ENCODE data around the gene PDGFRB. TPM values are rescaled to one million over a fixed set of nuclear protein-coding genes. Genes with fewer than 3 reads are reported as not detected.

PDGFRB gene
- total and polyA plus RNA-seq, 2 of the 8 experiments (the other 6 are each of a cell fraction or from before 2014, with no cell fraction given): 4.2 to 13.7 TPM

DNA sequence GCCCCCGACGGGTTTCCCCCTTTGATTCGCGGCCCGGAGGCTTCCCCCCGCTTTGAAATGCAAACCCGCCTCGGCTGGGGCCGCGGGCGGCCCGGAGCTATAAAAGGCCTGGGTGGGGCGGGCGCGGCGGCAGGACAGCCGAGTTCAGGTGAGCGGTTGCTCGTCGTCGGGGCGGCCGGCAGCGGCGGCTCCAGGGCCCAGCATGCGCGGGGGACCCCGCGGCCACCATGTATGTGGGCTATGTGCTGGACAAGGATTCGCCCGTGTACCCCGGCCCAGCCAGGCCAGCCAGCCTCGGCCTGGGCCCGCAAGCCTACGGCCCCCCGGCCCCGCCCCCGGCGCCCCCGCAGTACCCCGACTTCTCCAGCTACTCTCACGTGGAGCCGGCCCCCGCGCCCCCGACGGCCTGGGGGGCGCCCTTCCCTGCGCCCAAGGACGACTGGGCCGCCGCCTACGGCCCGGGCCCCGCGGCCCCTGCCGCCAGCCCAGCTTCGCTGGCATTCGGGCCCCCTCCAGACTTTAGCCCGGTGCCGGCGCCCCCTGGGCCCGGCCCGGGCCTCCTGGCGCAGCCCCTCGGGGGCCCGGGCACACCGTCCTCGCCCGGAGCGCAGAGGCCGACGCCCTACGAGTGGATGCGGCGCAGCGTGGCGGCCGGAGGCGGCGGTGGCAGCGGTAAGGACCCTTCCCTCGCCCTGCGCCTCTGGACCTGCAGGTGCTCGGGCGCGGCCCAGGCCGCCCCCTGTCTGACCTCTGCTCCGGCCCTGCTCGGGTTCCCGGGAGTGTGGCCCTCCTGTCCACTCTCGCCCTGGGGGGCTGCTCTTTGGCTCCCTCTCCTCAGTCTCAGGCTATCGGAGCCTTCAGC, 11.2 kb upstream of the PDGFRB start, which contains the start of gene CDX1:
Gene CDX1 (plus strand): TSS at position 129 of the 862 bp plus-strand sequence. CDS start 99 bp downstream, at position 228.
- Histone ChIP-seq H3K9me3 (ENCODE audit: insufficient read depth in 2 of 2, low read depth in 1 of 2, low read length in 1 of 2) (no peaks in the 10 kb centered on the region), H3K79me2 (ENCODE audit: control insufficient read depth in 1 of 2, insufficient read depth in 2 of 2, low read length in 2 of 2) (no peaks in the 10 kb centered on the region)
- CTCF ChIA-PET (ENCODE audit: partially characterized antibody): interaction anchor here (0.8 to 15.3 kb wide), 9 partner anchors 8 to 184 kb away, joined by 3 to 372 read pairs (median 3); no protein-coding TSS in a partner anchor
- peak; percentile 24 for TF ChIP-seq KDM4A (IDR thresholded peaks at IDR 0.05; ENCODE audit: low read depth, low read length, severe bottlenecking)
- TF ChIP-seq TAF7 (optimal IDR thresholded peaks at IDR 0.05; ENCODE audit: borderline replicate concordance, low read depth, low read length): no peak
- TF ChIP-seq, protein P1, sequence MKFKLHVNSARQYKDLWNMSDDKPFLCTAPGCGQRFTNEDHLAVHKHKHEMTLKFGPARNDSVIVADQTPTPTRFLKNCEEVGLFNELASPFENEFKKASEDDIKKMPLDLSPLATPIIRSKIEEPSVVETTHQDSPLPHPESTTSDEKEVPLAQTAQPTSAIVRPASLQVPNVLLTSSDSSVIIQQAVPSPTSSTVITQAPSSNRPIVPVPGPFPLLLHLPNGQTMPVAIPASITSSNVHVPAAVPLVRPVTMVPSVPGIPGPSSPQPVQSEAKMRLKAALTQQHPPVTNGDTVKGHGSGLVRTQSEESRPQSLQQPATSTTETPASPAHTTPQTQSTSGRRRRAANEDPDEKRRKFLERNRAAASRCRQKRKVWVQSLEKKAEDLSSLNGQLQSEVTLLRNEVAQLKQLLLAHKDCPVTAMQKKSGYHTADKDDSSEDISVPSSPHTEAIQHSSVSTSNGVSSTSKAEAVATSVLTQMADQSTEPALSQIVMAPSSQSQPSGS (IDR thresholded peaks at IDR 0.05; ENCODE audit: low read length): no peak
- TF ChIP-seq ASH2L (IDR thresholded peaks at IDR 0.05; ENCODE audit: low read length): no peak
- TF ChIP-seq BACH1 (IDR thresholded peaks at IDR 0.05; ENCODE audit: low read length): no peak
- no peak for TF ChIP-seq GABPA (IDR thresholded peaks at IDR 0.05; ENCODE audit: borderline replicate concordance, insufficient read depth, low read length)
- TF ChIP-seq EP300 (IDR thresholded peaks at IDR 0.05; ENCODE audit: borderline replicate concordance in 1 of 2, low read depth in 2 of 2, low read length in 2 of 2): no peak
- TF ChIP-seq RNF2 (IDR thresholded peaks at IDR 0.05; ENCODE audit: borderline replicate concordance, low read depth, low read length, missing control alignments, poor library complexity, severe bottlenecking): no peak
- no peak for TF ChIP-seq PHF8 (conservative IDR thresholded peaks at IDR 0.05; ENCODE audit: low read depth, low read length)

More for the DNA sequence above, 11.2 kb upstream of the PDGFRB start, which contains the start of gene CDX1:
- Histone ChIP-seq H3K4me1 (replicated peaks in 1 of 4; ENCODE audit: control insufficient read depth in 3 of 4, insufficient read depth in 4 of 4, low read length in 3 of 4) (peaks cover 4 to 9% (median 7%) of the 10 kb centered on the region in 4 experiments), H4K5ac (ENCODE audit: insufficient read length, low read depth, low read length) (no peak within 1 kb of the TSS), H3K4me2 (ENCODE audit: insufficient read depth in 1 of 2, low read depth in 2 of 2, low read length in 2 of 2) (peak within 1 kb of the TSS; percentile 26 to 59), H3K18ac (ENCODE audit: extremely low read depth, low read length) (no peak within 1 kb of the TSS), H2BK12ac (ENCODE audit: low read depth, low read length) (no peak within 1 kb of the TSS), H2BK120ac (replicated peaks; ENCODE audit: low read depth, low read length) (no peak within 1 kb of the TSS), H3K23me2 (ENCODE audit: low read depth, low read length) (peaks cover 3% of the 10 kb centered on the region; the same call in 1 of the 2 replicates), H4K20me1 (replicated peaks in 1 of 2; ENCODE audit: control insufficient read depth in 1 of 2, insufficient read depth in 2 of 2, low read length in 2 of 2) (peaks cover 4 to 7% of the 10 kb centered on the region in 2 experiments), H3K23ac (ENCODE audit: insufficient read length) (no peak within 1 kb of the TSS), H3K14ac (ENCODE audit: insufficient read length) (no peak within 1 kb of the TSS), H4K8ac (ENCODE audit: extremely low read depth, insufficient read depth, low read length) (peak within 1 kb of the TSS; percentile 14; the same call in 1 of the 2 replicates), H2BK20ac (ENCODE audit: low read length) (no peak within 1 kb of the TSS), H2AFZ (ENCODE audit: low read length) (no peak within 1 kb of the TSS), H3K4ac (replicated peaks; ENCODE audit: insufficient read length, low read depth, low read length) (no peak within 1 kb of the TSS), H3K4me3 (ENCODE audit: extremely low read depth in 1 of 4, insufficient read depth in 2 of 4, low read depth in 3 of 4, low read length in 4 of 4) (peak within 1 kb of the TSS in 2 of 4 experiments; percentile 10 to 50; a peak in 4 of 8 replicates), H3K27me3 (replicated peaks in 1 of 4; ENCODE audit: control insufficient read depth in 3 of 4, extremely low read depth in 1 of 4, insufficient read depth in 3 of 4, low read length in 3 of 4) (peaks cover 58 to 77% (median 73%) of the 10 kb centered on the region in 4 experiments), H2AK5ac (ENCODE audit: low read depth, low read length) (no peak within 1 kb of the TSS), H4K91ac (replicated peaks; ENCODE audit: insufficient read length, low read length) (no peak within 1 kb of the TSS), H2BK15ac (ENCODE audit: low read length) (no peak within 1 kb of the TSS), H3K9ac (replicated peaks in 1 of 4; ENCODE audit: extremely low read depth in 1 of 4, low read depth in 3 of 4, low read length in 3 of 4) (no peak within 1 kb of the TSS), H3K56ac (replicated peaks; ENCODE audit: insufficient read length, low read depth, low read length) (no peak within 1 kb of the TSS), H3K36me3 (ENCODE audit: control insufficient read depth in 2 of 4, insufficient read depth in 4 of 4, low read length in 3 of 4) (no peaks in the 10 kb centered on the region; a peak in 1 of 8 replicates), H3K79me1 (ENCODE audit: low read depth, low read length) (no peaks in the 10 kb centered on the region), H2BK5ac (ENCODE audit: low read depth, low read length) (no peak within 1 kb of the TSS), H3K27ac (ENCODE audit: low read depth, low read length) (no peak within 1 kb of the TSS)
- WGBS, 2 experiments (ENCODE audit: extremely low coverage in 1 of 2, insufficient coverage in 1 of 2, insufficient read length in 1 of 2, insufficient replicate concordance in 2 of 2, low coverage in 1 of 2, low lambda C conversion rate in 2 of 2, missing lambda C conversion rate in 1 of 2): 15% methylated on average over 69 of the region's 93 CpGs; no CpG with 5 or more reads in 1 of the 2 experiments
- POLR2A ChIA-PET (ENCODE audit: partially characterized antibody): no interaction called here
- no peak for FAIRE-seq
- no peak for DNase-seq (ENCODE audit: low read depth in 1 of 2, low spot score in 2 of 2)

Measured in H1 (cell line).